WTC11 (cell line): ENCODE measurements around the gene COX6B2. TPM values are rescaled to one million over a fixed set of nuclear protein-coding genes. Genes with fewer than 3 reads are reported as not detected.

Experiments used
- ATAC-seq: fragments of 200-7000 bp; cut with Tn5 transposase; 2 replicates; pipeline ENCODE4 v1.10.0; 2021; ENCODE audit warnings: mild to moderate bottlenecking, moderate library complexity
- CTCF ChIA-PET: fragments of 300-600 bp; sonication (Branson Sonifier 250); formaldehyde crosslinking; loops from one replicate; lab custom pipeline; 2021; ENCODE audit warnings: antibody characterized with exemption; lab: Charles Lee
- POLR2A ChIA-PET: fragments of 350-600 bp; sonication (Branson Sonifier 250); formaldehyde crosslinking; loops from one replicate; lab custom pipeline; 2021; ENCODE audit warnings: antibody characterized with exemption; lab: Charles Lee
- DNase-seq: peaks from one replicate; pipeline ENCODE4 v3.0.0; 2021; ENCODE audit warnings: low spot score
- H3K27ac Mint-ChIP-seq: 2 replicates; pipeline ENCODE4 v1.8.0; 2021; ENCODE audit warnings: mixed read lengths
- H3K27me3 Mint-ChIP-seq: 2 replicates; pipeline ENCODE4 v1.8.0; 2021; ENCODE audit warnings: low read depth, mild to moderate bottlenecking, moderate library complexity, mixed read lengths
- H3K36me3 Mint-ChIP-seq: 2 replicates; pipeline ENCODE4 v1.8.0; 2021; ENCODE audit warnings: mixed read lengths
- H3K4me1 Mint-ChIP-seq: 2 replicates; pipeline ENCODE4 v1.8.0; 2022; ENCODE audit warnings: mixed read lengths
- H3K4me3 Mint-ChIP-seq: 2 replicates; pipeline ENCODE4 v1.8.0; 2021; ENCODE audit warnings: mild to moderate bottlenecking, moderate library complexity, mixed read lengths
- H3K9me3 Mint-ChIP-seq: 2 replicates; pipeline ENCODE4 v1.8.0; 2021; ENCODE audit warnings: mixed read lengths
- CREM ChIP-seq: sonication (generic); formaldehyde crosslinking; IDR thresholded peaks from 2 replicates; pipeline ENCODE4 v1.8.1; 2022; ENCODE audit warnings: mild to moderate bottlenecking, missing genetic modification reagents, moderate library complexity
- ESRRA ChIP-seq: sonication (generic); formaldehyde crosslinking; IDR thresholded peaks from 2 replicates; pipeline ENCODE4 v1.8.1; 2022; ENCODE audit warnings: mild to moderate bottlenecking, missing genetic modification reagents, borderline replicate concordance
- JUN ChIP-seq: sonication (generic); formaldehyde crosslinking; IDR thresholded peaks from 2 replicates; pipeline ENCODE4 v1.8.0; 2023; ENCODE audit warnings: mild to moderate bottlenecking, missing genetic modification reagents
- KAT7 ChIP-seq: sonication (generic); formaldehyde crosslinking; IDR thresholded peaks from 2 replicates; pipeline ENCODE4 v1.8.1; 2023; ENCODE audit warnings: missing genetic modification reagents, mild to moderate bottlenecking, borderline replicate concordance
- SMAD3 ChIP-seq: sonication (generic); formaldehyde crosslinking; IDR thresholded peaks from 2 replicates; pipeline ENCODE4 v1.8.0; 2022; ENCODE audit warnings: missing genetic modification reagents, mild to moderate bottlenecking, borderline replicate concordance
- ZNF219 ChIP-seq: sonication (generic); formaldehyde crosslinking; IDR thresholded peaks from 2 replicates; pipeline ENCODE4 v1.8.0; 2023; ENCODE audit warnings: missing genetic modification reagents, mild to moderate bottlenecking, borderline replicate concordance
- total RNA-seq: library from RNA; stranded (reverse); gene quantifications from 3 replicates; pipeline ENCODE4 v1.2.3, GENCODE V29; 2021
- TF ChIP-seq, protein P1 (sequence below): sonication (generic); formaldehyde crosslinking; IDR thresholded peaks from 2 replicates; pipeline ENCODE4 v1.8.1; 2022; ENCODE audit warnings: low read depth, missing genetic modification reagents, borderline replicate concordance
- TF ChIP-seq, protein P2 (sequence below): sonication (generic); formaldehyde crosslinking; IDR thresholded peaks from 2 replicates; pipeline ENCODE4 v1.8.1; 2023; ENCODE audit warnings: mild to moderate bottlenecking, moderate library complexity, missing genetic modification reagents
- TF ChIP-seq, protein P3 (sequence below): fragments of 250-450 bp; sonication (Bioruptor Pico); IDR thresholded peaks from 2 replicates; pipeline ENCODE4 v1.9.0; 2021; ENCODE audit warnings: mild to moderate bottlenecking
- TF ChIP-seq, protein P4 (sequence below): sonication (generic); formaldehyde crosslinking; conservative IDR thresholded peaks from 2 replicates; pipeline ENCODE4 v1.8.1; 2023; ENCODE audit warnings: mild to moderate bottlenecking, low read depth, missing genetic modification reagents, moderate library complexity
- TF ChIP-seq, protein P5 (sequence below): sonication (generic); formaldehyde crosslinking; IDR thresholded peaks from 2 replicates; pipeline ENCODE4 v1.8.1; 2022; ENCODE audit warnings: mild to moderate bottlenecking, moderate library complexity, missing genetic modification reagents
- TF ChIP-seq, protein P6 (sequence below): sonication (generic); formaldehyde crosslinking; IDR thresholded peaks from 2 replicates; pipeline ENCODE4 v1.8.0; 2023; ENCODE audit warnings: missing genetic modification reagents, mild to moderate bottlenecking, borderline replicate concordance
- TF ChIP-seq, protein P7 (sequence below): fragments of 250-450 bp; sonication (Bioruptor Pico); IDR thresholded peaks from 2 replicates; pipeline ENCODE4 v1.9.0; 2021; ENCODE audit warnings: mild to moderate bottlenecking, borderline replicate concordance
- TF ChIP-seq, protein P8 (sequence below): sonication (generic); formaldehyde crosslinking; IDR thresholded peaks from 2 replicates; pipeline ENCODE4 v1.8.0; 2022; ENCODE audit warnings: missing genetic modification reagents

Gene COX6B2
- total RNA-seq, 1 experiment from 2014 or later: 4.3 TPM

DNA sequence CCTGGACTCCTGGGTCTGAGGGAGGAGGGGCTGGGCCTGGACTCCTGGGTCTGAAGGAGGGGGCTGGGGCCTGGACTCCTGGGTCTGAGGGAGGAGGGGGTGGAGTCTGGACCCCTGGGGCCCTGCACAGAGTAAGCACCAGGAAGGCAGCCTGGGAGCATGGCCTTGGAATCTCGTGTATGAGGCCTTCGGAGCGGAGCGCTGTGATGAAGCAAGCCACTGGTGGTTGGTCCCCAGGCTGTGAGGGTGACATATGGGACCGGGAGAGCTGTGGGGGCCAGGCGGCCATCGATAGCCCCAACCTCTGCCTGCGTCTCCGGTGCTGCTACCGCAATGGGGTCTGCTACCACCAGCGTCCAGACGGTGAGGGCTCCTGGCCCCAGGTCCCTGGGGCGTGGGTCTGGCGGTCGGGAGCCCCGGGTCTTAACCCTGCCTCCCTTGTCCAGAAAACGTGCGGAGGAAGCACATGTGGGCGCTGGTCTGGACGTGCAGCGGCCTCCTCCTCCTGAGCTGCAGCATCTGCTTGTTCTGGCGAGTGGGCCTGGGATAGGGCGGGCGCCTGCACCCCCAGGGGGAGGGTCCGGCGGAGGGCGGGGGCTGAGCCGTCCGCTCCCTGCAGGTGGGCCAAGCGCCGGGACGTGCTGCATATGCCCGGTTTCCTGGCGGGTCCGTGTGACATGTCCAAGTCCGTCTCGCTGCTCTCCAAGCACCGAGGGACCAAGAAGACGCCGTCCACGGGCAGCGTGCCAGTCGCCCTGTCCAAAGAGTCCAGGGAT is 23.0 kb upstream of the COX6B2 start:
- H3K4me1 Mint-ChIP-seq: peaks cover 41% of the 10 kb centered on the region
- peak; percentile 29 for ATAC-seq
- CTCF ChIA-PET: interaction anchor here (1.5 kb wide), 1 partner anchor 38 kb away, joined by 3 read pairs; the partner anchor contains the start of gene KMT5C
- H3K27ac Mint-ChIP-seq: no peak overlapping the region
- POLR2A ChIA-PET: no interaction called here
- H3K9me3 Mint-ChIP-seq: no peaks in the 10 kb centered on the region
- DNase-seq: peak; percentile 59
- no peaks in the 10 kb centered on the region for H3K36me3 Mint-ChIP-seq
- H3K27me3 Mint-ChIP-seq: peaks cover 59% of the 10 kb centered on the region
- peak overlapping the region; percentile 62 for H3K4me3 Mint-ChIP-seq
- TF ChIP-seq, protein P1, sequence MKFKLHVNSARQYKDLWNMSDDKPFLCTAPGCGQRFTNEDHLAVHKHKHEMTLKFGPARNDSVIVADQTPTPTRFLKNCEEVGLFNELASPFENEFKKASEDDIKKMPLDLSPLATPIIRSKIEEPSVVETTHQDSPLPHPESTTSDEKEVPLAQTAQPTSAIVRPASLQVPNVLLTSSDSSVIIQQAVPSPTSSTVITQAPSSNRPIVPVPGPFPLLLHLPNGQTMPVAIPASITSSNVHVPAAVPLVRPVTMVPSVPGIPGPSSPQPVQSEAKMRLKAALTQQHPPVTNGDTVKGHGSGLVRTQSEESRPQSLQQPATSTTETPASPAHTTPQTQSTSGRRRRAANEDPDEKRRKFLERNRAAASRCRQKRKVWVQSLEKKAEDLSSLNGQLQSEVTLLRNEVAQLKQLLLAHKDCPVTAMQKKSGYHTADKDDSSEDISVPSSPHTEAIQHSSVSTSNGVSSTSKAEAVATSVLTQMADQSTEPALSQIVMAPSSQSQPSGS (CRISPR knock-in tag): no peak
- no peak for TF ChIP-seq JUN (CRISPR knock-in tag)
- TF ChIP-seq, protein P2, sequence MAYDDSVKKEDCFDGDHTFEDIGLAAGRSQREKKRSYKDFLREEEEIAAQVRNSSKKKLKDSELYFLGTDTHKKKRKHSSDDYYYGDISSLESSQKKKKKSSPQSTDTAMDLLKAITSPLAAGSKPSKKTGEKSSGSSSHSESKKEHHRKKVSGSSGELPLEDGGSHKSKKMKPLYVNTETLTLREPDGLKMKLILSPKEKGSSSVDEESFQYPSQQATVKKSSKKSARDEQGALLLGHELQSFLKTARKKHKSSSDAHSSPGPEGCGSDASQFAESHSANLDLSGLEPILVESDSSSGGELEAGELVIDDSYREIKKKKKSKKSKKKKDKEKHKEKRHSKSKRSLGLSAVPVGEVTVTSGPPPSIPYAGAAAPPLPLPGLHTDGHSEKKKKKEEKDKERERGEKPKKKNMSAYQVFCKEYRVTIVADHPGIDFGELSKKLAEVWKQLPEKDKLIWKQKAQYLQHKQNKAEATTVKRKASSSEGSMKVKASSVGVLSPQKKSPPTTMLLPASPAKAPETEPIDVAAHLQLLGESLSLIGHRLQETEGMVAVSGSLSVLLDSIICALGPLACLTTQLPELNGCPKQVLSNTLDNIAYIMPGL (CRISPR knock-in tag): no peak
- TF ChIP-seq, protein P3, sequence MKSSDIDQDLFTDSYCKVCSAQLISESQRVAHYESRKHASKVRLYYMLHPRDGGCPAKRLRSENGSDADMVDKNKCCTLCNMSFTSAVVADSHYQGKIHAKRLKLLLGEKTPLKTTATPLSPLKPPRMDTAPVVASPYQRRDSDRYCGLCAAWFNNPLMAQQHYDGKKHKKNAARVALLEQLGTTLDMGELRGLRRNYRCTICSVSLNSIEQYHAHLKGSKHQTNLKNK: no peak
- TF ChIP-seq, protein P4, sequence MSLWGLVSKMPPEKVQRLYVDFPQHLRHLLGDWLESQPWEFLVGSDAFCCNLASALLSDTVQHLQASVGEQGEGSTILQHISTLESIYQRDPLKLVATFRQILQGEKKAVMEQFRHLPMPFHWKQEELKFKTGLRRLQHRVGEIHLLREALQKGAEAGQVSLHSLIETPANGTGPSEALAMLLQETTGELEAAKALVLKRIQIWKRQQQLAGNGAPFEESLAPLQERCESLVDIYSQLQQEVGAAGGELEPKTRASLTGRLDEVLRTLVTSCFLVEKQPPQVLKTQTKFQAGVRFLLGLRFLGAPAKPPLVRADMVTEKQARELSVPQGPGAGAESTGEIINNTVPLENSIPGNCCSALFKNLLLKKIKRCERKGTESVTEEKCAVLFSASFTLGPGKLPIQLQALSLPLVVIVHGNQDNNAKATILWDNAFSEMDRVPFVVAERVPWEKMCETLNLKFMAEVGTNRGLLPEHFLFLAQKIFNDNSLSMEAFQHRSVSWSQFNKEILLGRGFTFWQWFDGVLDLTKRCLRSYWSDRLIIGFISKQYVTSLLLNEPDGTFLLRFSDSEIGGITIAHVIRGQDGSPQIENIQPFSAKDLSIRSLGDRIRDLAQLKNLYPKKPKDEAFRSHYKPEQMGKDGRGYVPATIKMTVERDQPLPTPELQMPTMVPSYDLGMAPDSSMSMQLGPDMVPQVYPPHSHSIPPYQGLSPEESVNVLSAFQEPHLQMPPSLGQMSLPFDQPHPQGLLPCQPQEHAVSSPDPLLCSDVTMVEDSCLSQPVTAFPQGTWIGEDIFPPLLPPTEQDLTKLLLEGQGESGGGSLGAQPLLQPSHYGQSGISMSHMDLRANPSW: no peak
- TF ChIP-seq KAT7 (CRISPR knock-in tag): no peak
- TF ChIP-seq ESRRA (CRISPR knock-in tag): no peak
- TF ChIP-seq, protein P5, sequence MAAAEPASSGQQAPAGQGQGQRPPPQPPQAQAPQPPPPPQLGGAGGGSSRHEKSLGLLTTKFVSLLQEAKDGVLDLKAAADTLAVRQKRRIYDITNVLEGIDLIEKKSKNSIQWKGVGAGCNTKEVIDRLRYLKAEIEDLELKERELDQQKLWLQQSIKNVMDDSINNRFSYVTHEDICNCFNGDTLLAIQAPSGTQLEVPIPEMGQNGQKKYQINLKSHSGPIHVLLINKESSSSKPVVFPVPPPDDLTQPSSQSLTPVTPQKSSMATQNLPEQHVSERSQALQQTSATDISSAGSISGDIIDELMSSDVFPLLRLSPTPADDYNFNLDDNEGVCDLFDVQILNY: no peak
- TF ChIP-seq, protein P6, sequence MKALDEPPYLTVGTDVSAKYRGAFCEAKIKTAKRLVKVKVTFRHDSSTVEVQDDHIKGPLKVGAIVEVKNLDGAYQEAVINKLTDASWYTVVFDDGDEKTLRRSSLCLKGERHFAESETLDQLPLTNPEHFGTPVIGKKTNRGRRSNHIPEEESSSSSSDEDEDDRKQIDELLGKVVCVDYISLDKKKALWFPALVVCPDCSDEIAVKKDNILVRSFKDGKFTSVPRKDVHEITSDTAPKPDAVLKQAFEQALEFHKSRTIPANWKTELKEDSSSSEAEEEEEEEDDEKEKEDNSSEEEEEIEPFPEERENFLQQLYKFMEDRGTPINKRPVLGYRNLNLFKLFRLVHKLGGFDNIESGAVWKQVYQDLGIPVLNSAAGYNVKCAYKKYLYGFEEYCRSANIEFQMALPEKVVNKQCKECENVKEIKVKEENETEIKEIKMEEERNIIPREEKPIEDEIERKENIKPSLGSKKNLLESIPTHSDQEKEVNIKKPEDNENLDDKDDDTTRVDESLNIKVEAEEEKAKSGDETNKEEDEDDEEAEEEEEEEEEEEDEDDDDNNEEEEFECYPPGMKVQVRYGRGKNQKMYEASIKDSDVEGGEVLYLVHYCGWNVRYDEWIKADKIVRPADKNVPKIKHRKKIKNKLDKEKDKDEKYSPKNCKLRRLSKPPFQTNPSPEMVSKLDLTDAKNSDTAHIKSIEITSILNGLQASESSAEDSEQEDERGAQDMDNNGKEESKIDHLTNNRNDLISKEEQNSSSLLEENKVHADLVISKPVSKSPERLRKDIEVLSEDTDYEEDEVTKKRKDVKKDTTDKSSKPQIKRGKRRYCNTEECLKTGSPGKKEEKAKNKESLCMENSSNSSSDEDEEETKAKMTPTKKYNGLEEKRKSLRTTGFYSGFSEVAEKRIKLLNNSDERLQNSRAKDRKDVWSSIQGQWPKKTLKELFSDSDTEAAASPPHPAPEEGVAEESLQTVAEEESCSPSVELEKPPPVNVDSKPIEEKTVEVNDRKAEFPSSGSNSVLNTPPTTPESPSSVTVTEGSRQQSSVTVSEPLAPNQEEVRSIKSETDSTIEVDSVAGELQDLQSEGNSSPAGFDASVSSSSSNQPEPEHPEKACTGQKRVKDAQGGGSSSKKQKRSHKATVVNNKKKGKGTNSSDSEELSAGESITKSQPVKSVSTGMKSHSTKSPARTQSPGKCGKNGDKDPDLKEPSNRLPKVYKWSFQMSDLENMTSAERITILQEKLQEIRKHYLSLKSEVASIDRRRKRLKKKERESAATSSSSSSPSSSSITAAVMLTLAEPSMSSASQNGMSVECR (CRISPR knock-in tag): no peak
- no peak for TF ChIP-seq CREM
- TF ChIP-seq, protein P7, sequence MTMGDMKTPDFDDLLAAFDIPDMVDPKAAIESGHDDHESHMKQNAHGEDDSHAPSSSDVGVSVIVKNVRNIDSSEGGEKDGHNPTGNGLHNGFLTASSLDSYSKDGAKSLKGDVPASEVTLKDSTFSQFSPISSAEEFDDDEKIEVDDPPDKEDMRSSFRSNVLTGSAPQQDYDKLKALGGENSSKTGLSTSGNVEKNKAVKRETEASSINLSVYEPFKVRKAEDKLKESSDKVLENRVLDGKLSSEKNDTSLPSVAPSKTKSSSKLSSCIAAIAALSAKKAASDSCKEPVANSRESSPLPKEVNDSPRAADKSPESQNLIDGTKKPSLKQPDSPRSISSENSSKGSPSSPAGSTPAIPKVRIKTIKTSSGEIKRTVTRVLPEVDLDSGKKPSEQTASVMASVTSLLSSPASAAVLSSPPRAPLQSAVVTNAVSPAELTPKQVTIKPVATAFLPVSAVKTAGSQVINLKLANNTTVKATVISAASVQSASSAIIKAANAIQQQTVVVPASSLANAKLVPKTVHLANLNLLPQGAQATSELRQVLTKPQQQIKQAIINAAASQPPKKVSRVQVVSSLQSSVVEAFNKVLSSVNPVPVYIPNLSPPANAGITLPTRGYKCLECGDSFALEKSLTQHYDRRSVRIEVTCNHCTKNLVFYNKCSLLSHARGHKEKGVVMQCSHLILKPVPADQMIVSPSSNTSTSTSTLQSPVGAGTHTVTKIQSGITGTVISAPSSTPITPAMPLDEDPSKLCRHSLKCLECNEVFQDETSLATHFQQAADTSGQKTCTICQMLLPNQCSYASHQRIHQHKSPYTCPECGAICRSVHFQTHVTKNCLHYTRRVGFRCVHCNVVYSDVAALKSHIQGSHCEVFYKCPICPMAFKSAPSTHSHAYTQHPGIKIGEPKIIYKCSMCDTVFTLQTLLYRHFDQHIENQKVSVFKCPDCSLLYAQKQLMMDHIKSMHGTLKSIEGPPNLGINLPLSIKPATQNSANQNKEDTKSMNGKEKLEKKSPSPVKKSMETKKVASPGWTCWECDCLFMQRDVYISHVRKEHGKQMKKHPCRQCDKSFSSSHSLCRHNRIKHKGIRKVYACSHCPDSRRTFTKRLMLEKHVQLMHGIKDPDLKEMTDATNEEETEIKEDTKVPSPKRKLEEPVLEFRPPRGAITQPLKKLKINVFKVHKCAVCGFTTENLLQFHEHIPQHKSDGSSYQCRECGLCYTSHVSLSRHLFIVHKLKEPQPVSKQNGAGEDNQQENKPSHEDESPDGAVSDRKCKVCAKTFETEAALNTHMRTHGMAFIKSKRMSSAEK (CRISPR knock-in tag): no peak
- no peak for TF ChIP-seq SMAD3 (CRISPR knock-in tag)
- TF ChIP-seq, protein P8, sequence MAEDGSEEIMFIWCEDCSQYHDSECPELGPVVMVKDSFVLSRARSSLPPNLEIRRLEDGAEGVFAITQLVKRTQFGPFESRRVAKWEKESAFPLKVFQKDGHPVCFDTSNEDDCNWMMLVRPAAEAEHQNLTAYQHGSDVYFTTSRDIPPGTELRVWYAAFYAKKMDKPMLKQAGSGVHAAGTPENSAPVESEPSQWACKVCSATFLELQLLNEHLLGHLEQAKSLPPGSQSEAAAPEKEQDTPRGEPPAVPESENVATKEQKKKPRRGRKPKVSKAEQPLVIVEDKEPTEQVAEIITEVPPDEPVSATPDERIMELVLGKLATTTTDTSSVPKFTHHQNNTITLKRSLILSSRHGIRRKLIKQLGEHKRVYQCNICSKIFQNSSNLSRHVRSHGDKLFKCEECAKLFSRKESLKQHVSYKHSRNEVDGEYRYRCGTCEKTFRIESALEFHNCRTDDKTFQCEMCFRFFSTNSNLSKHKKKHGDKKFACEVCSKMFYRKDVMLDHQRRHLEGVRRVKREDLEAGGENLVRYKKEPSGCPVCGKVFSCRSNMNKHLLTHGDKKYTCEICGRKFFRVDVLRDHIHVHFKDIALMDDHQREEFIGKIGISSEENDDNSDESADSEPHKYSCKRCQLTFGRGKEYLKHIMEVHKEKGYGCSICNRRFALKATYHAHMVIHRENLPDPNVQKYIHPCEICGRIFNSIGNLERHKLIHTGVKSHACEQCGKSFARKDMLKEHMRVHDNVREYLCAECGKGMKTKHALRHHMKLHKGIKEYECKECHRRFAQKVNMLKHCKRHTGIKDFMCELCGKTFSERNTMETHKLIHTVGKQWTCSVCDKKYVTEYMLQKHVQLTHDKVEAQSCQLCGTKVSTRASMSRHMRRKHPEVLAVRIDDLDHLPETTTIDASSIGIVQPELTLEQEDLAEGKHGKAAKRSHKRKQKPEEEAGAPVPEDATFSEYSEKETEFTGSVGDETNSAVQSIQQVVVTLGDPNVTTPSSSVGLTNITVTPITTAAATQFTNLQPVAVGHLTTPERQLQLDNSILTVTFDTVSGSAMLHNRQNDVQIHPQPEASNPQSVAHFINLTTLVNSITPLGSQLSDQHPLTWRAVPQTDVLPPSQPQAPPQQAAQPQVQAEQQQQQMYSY (CRISPR knock-in tag): peak; percentile 32; the same call in 1 of the 2 replicates
- TF ChIP-seq ZNF219: no peak
